Keratinocyte (primary cell): ENCODE results near the gene PLXNA2. TPM values are rescaled to one million over a fixed set of nuclear protein-coding genes. Genes with fewer than 3 reads are reported as not detected.

Experiments used
- DNase-seq: peaks from one replicate; pipeline ENCODE4 v3.0.0-alpha.2; 2011; ENCODE audit warnings: low read depth, missing footprints, low spot score
- FAIRE-seq: peaks from 2 replicates; lab custom pipeline; 2011; peaks lifted over from hg19 to GRCh38; lab: Jason Lieb, UNC
- H2AFZ ChIP-seq: 2 replicates; pipeline ENCODE4 v1.6.0; 2012; ENCODE audit warnings: low read length, control low read depth, inconsistent platforms; ENCODE audit not compliant: control insufficient read depth
- H3K27ac ChIP-seq: 2 replicates; pipeline ENCODE4 v1.5.1; 2011; ENCODE audit warnings: low read length; ENCODE audit not compliant: control insufficient read depth, insufficient read depth
- H3K27me3 ChIP-seq: 3 replicates; pipeline ENCODE4 v1.6.0; 2011; ENCODE audit warnings: low read length; ENCODE audit not compliant: control insufficient read depth, insufficient read depth; ENCODE audit errors: extremely low read depth
- H3K36me3 ChIP-seq, 2 experiments: 2 replicates in 1 of 2; 3 replicates in 1 of 2; pipeline ENCODE4 v1.5.1; 2011; ENCODE audit warnings: low read length in 2 of 2, mild to moderate bottlenecking in 1 of 2; ENCODE audit not compliant: control insufficient read depth in 2 of 2, insufficient read depth in 2 of 2; ENCODE audit errors: extremely low read depth in 1 of 2
- H3K4me1 ChIP-seq: 3 replicates; pipeline ENCODE4 v1.5.1; 2011; ENCODE audit warnings: low read length; ENCODE audit not compliant: control insufficient read depth, insufficient read depth; ENCODE audit errors: extremely low read depth
- H3K4me2 ChIP-seq: 3 replicates; pipeline ENCODE4 v1.6.0; 2011; ENCODE audit warnings: low read depth, low read length; ENCODE audit not compliant: control insufficient read depth, insufficient read depth; ENCODE audit errors: extremely low read depth
- H3K4me3 ChIP-seq, 3 experiments: fragments of 200-600 bp in 1 of 3; sonication (generic) in 1 of 3; 2 replicates in 2 of 3; 3 replicates in 1 of 3; pipeline ENCODE4 v1.5.1; 2011 to 2016; ENCODE audit warnings: low read length in 3 of 3, mild to moderate bottlenecking in 3 of 3, control low read depth in 2 of 3, inconsistent platforms in 1 of 3, low read depth in 1 of 3, mixed read lengths in 1 of 3, mixed run types in 1 of 3, moderate library complexity in 1 of 3; ENCODE audit not compliant: control insufficient read depth in 2 of 3, insufficient read depth in 2 of 3; ENCODE audit errors: extremely low read depth in 1 of 3
- H3K79me2 ChIP-seq: 2 replicates; pipeline ENCODE4 v1.6.0; 2012; ENCODE audit warnings: low read length; ENCODE audit not compliant: control insufficient read depth, insufficient read depth
- H3K9ac ChIP-seq: 3 replicates; pipeline ENCODE4 v1.6.0; 2011; ENCODE audit warnings: low read length; ENCODE audit not compliant: control insufficient read depth, insufficient read depth; ENCODE audit errors: extremely low read depth
- H3K9me1 ChIP-seq: 3 replicates; pipeline ENCODE4 v1.6.0; 2011; ENCODE audit warnings: low read length; ENCODE audit not compliant: control insufficient read depth, insufficient read depth; ENCODE audit errors: extremely low read depth
- H3K9me3 ChIP-seq: 2 replicates; pipeline ENCODE4 v1.5.1; 2012; ENCODE audit warnings: low read depth, low read length; ENCODE audit not compliant: control insufficient read depth
- H4K20me1 ChIP-seq: 3 replicates; pipeline ENCODE4 v1.6.0; 2011; ENCODE audit warnings: low read length; ENCODE audit not compliant: control insufficient read depth, insufficient read depth; ENCODE audit errors: extremely low read depth
- CTCF ChIP-seq, 3 experiments: IDR thresholded peaks in 1 of 3; conservative IDR thresholded peaks in 1 of 3; optimal IDR thresholded peaks in 1 of 3; 2 replicates in 2 of 3; 3 replicates in 1 of 3; pipeline versions ENCODE3 to v1.5.1; 2011; ENCODE audit warnings: low read length in 3 of 3, mild to moderate bottlenecking in 3 of 3, moderate library complexity in 2 of 3, control low read depth in 1 of 3, inconsistent platforms in 1 of 3; ENCODE audit not compliant: insufficient read depth in 2 of 3; ENCODE audit errors: extremely low read depth in 1 of 3
- EZH2 ChIP-seq: IDR thresholded peaks from one replicate; pipeline ENCODE4 v1.6.1; 2012; ENCODE audit warnings: inconsistent platforms, mild to moderate bottlenecking, low read length, moderate library complexity
- dilution Hi-C: fragments of 300-500 bp; cut with MboI; formaldehyde crosslinking; loops from one replicate; pipeline ENCODE4 v1.7.0; 2020; ENCODE audit warnings: low sequenced_read_pairs; ENCODE audit not compliant: extremely low pct_ligation_motif_present
- polyA plus RNA-seq, 5 experiments: library from polyadenylated mRNA; depleted of rRNA in 3 of 5; stranded (reverse) in 3 of 5; stranded (forward) in 1 of 5; unstranded in 1 of 5; fragments of >200 nt; gene quantifications; 1 replicate in 1 of 5; 2 replicates in 3 of 5; 3 replicates in 1 of 5; pipeline versions ENCODE4 v1.2.1 to v1.2.3, GENCODE V29; 2011 to 2012; ENCODE audit warnings: missing spikeins in 2 of 5, low read depth in 1 of 5, low replicate concordance in 1 of 5

Gene PLXNA2
- polyA plus RNA-seq, 1 donor (not counting 4 experiments of a cell fraction or from before 2014, with no cell fraction given) = 6.7 TPM

GRCh38 chr1:208256556-208256955 lies 12.4 kb upstream of the PLXNA2 start:
- TF ChIP-seq EZH2 (no peak), CTCF (optimal IDR thresholded peaks at IDR 0.05 in 1 of 3, IDR thresholded peaks at IDR 0.05 in 1 of 3, conservative IDR thresholded peaks at IDR 0.05 in 1 of 3; ENCODE audit: extremely low read depth in 1 of 3, insufficient read depth in 2 of 3, low read length in 3 of 3) (no peak)
- Histone ChIP-seq H3K4me1 (no peaks in the 10 kb centered on the region), H3K36me3 (no peaks in the 10 kb centered on the region), H4K20me1 (no peaks in the 10 kb centered on the region), H3K27ac (no peak overlapping the region), H3K9me3 (no peaks in the 10 kb centered on the region), H3K9me1 (no peaks in the 10 kb centered on the region), H3K27me3 (peaks cover 18% of the 10 kb centered on the region), H2AFZ (no peak overlapping the region), H3K4me2 (no peak overlapping the region), H3K9ac (no peak overlapping the region), H3K79me2 (no peaks in the 10 kb centered on the region), H3K4me3 (no peak overlapping the region)
- FAIRE-seq (no peak), DNase-seq (no peak)
- dilution Hi-C loops = no loop called here

- Histone ChIP-seq H3K4me1 (no peaks in the 10 kb centered on the region), H3K4me3 (no peak overlapping the region), H3K4me2 (no peak overlapping the region), H3K9me3 (no peaks in the 10 kb centered on the region), H3K27me3 (peaks cover 17% of the 10 kb centered on the region), H2AFZ (no peak overlapping the region), H3K36me3 (no peaks in the 10 kb centered on the region), H4K20me1 (no peaks in the 10 kb centered on the region), H3K9me1 (no peaks in the 10 kb centered on the region), H3K79me2 (no peaks in the 10 kb centered on the region), H3K9ac (no peak overlapping the region), H3K27ac (no peak overlapping the region)
- TF ChIP-seq CTCF (optimal IDR thresholded peaks at IDR 0.05 in 1 of 3, IDR thresholded peaks at IDR 0.05 in 1 of 3, conservative IDR thresholded peaks at IDR 0.05 in 1 of 3; ENCODE audit: extremely low read depth in 1 of 3, insufficient read depth in 2 of 3, low read length in 3 of 3) (no peak), EZH2 (no peak)
- FAIRE-seq (no peak), DNase-seq (no peak)
- dilution Hi-C loops = no loop called here
These were observed 11.9 kb upstream of the PLXNA2 start for GRCh38 chr1:208256091-208256490.
